ENCODE results near the gene ANO9. TPM values are rescaled to one million over a fixed set of nuclear protein-coding genes. Genes with fewer than 3 reads are reported as not detected.

The ANO9 gene
- total and polyA plus RNA-seq, 10 donors, result 10.2 to 53.8 (median 26.3) TPM

DNA sequence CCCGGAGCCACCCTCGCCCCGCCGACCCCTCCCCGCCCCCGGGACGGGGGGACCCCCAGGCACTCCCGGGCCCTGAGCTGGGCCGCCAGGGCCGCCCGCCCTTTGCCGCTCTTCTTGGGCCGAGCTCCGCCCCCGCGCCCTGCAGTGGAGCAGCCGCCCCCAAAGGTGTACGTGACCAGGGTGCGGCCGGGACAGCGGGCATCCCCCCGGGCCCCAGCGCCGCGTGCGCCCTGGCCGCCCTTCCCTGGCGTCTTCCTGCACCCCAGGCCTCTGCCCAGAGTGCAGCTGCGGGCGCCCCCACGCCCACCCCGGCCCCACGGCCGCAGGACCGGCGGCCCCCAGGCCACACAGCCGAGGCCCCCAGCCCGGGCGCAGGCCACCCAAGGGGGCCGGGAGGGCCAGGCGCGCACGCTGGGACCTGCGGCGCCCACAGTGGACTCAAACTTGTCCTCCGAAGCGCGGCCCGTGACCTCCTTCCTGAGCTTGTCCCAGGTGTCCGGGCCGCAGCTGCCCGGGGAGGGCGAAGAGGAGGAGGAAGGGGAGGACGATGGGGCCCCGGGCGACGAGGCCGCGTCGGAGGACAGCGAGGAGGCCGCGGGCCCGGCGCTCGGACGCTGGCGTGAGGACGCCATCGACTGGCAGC lies 65.2 kb downstream of the ANO9 start:
- TF ChIP-seq POLR2A (IDR thresholded peaks at IDR 0.05) (no peak), POLR2AphosphoS5 (IDR thresholded peaks at IDR 0.05) (no peak)
- TF ChIP-seq, protein P1, sequence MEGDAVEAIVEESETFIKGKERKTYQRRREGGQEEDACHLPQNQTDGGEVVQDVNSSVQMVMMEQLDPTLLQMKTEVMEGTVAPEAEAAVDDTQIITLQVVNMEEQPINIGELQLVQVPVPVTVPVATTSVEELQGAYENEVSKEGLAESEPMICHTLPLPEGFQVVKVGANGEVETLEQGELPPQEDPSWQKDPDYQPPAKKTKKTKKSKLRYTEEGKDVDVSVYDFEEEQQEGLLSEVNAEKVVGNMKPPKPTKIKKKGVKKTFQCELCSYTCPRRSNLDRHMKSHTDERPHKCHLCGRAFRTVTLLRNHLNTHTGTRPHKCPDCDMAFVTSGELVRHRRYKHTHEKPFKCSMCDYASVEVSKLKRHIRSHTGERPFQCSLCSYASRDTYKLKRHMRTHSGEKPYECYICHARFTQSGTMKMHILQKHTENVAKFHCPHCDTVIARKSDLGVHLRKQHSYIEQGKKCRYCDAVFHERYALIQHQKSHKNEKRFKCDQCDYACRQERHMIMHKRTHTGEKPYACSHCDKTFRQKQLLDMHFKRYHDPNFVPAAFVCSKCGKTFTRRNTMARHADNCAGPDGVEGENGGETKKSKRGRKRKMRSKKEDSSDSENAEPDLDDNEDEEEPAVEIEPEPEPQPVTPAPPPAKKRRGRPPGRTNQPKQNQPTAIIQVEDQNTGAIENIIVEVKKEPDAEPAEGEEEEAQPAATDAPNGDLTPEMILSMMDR (IDR thresholded peaks at IDR 0.05 in 8 of 11, conservative IDR thresholded peaks at IDR 0.05 in 3 of 11), result no peak
- WGBS, 5 donors, result 93 to 96% (median 96%) methylated on average over 44 to 70 of the region's 70 CpGs
- Histone ChIP-seq H3K27ac (no peak overlapping the region), H3K36me3 (no peaks in the 10 kb centered on the region), H3K9me3 (no peaks in the 10 kb centered on the region), H3K4me1 (no peaks in the 10 kb centered on the region), H3K27me3 (replicated peaks in 1 of 7) (peaks cover 0 to 43% (median 10%) of the 10 kb centered on the region in 7 donors), H3K4me3 (no peak overlapping the region)
- no peak for DNase-seq
- intact Hi-C loops (cut with DNase I; ENCODE audit: low total_unique reads), result no loop called here

- no peaks in the 10 kb centered on the region for H3K9me3 ChIP-seq
- no peak for TF ChIP-seq POLR2A (IDR thresholded peaks at IDR 0.05)
- TF ChIP-seq, protein P1 (IDR thresholded peaks at IDR 0.05 in 8 of 11, conservative IDR thresholded peaks at IDR 0.05 in 3 of 11), result no peak
- no peak for TF ChIP-seq POLR2AphosphoS5 (IDR thresholded peaks at IDR 0.05)
- no peak overlapping the region for H3K27ac ChIP-seq
- H3K36me3 ChIP-seq, result no peaks in the 10 kb centered on the region
- DNase-seq, result no peak
- peaks cover 0 to 43% (median 18%) of the 10 kb centered on the region in 7 donors for H3K27me3 ChIP-seq (replicated peaks in 1 of 7)
- intact Hi-C loops (cut with DNase I; ENCODE audit: low total_unique reads), result no loop called here
- no peak overlapping the region for H3K4me3 ChIP-seq
- WGBS, 5 donors, result 86 to 96% (median 92%) methylated on average over 18 to 41 of the region's 41 CpGs
- peaks cover 0 to 4% (median 0%) of the 10 kb centered on the region in 6 donors for H3K4me1 ChIP-seq
These were observed 66.5 kb downstream of the ANO9 start for GRCh38 chr11:375065-376025.

- intact Hi-C loops (cut with DNase I; ENCODE audit: low total_unique reads), result no loop called here
- Histone ChIP-seq H3K4me3 (no peak overlapping the region), H3K4me1 (peaks cover 0 to 9% (median under 1%) of the 10 kb centered on the region in 6 donors), H3K9me3 (no peaks in the 10 kb centered on the region), H3K27me3 (replicated peaks in 1 of 7) (peaks cover 0 to 39% (median 20%) of the 10 kb centered on the region in 7 donors), H3K27ac (no peak overlapping the region), H3K36me3 (no peaks in the 10 kb centered on the region)
- WGBS, 5 donors, result 88 to 93% (median 91%) methylated on average over 21 to 23 of the region's 23 CpGs
- TF ChIP-seq, protein P1 (IDR thresholded peaks at IDR 0.05 in 8 of 11, conservative IDR thresholded peaks at IDR 0.05 in 3 of 11), result no peak
- TF ChIP-seq POLR2AphosphoS5 (IDR thresholded peaks at IDR 0.05) (no peak), POLR2A (IDR thresholded peaks at IDR 0.05) (no peak)
- DNase-seq, result no peak
These were observed 67.9 kb downstream of the ANO9 start for GRCh38 chr11:373716-374551.

Data from spleen (tissue), 11 donors.